HG03066 (cell line): ENCODE results near the gene TMEM191C.
"Not testable (repeated sequence)": the region's sequence is repeated elsewhere in the genome, so short reads cannot be mapped to it uniquely, and the experiment has no call there.

ENCODE experiments used
- ATAC-seq: cut with Tn5 transposase; IDR thresholded peaks from one replicate; pipeline ENCODE4 v1.9.1; 2021; ENCODE audit warnings: low read depth; ENCODE audit not compliant: unreplicated experiment

Gene TMEM191C

GRCh38 chr22:21469097-21469994 lies 2.2 kb downstream of the TMEM191C start:
- not testable (repeated sequence) for ATAC-seq

DNA sequence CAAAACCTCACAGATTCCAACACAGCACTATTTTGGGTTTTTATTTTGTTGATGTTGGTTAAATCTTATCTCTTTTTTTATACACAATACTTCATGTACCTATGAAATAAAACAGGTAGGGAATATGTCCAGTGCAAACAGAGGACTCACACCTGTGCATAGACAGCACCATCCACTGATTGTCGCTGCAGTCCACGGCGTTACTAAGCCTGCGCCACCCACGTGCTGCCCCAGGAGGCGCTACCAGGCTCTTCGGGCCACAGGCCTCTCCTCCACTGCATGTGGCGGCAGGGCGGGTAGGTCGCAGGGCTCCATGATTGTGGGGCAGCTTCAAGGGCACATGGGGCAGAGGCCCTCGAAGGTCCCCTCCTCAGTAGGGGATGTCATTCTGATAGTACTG lies 5.8 kb downstream of the TMEM191C start:
- ATAC-seq = not testable (repeated sequence)

DNA sequence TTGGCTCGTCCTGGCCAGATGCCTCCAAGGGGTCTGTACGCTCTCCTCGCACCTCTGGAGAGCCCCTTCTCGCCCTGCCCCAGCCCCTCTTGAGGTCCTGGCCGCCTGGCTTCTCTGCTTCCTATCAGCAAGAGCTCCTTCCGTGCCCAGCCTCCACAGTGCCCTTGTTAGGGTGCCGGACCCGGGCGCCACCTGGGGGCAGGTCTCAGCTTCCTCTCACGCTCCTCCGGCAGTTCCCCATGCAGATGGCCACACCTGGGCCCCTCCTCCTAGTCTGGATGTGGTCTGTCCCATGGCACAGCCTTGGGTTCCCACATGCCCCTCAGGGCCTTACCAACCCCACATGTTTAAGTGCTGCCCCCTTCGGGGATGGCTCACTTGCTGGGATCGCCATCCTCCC lies 6.5 kb downstream of the TMEM191C start:
- not testable (repeated sequence) for ATAC-seq

GRCh38 chr22:21484039-21484438 lies 16.9 kb downstream of the TMEM191C start:
- ATAC-seq = not testable (repeated sequence)

DNA sequence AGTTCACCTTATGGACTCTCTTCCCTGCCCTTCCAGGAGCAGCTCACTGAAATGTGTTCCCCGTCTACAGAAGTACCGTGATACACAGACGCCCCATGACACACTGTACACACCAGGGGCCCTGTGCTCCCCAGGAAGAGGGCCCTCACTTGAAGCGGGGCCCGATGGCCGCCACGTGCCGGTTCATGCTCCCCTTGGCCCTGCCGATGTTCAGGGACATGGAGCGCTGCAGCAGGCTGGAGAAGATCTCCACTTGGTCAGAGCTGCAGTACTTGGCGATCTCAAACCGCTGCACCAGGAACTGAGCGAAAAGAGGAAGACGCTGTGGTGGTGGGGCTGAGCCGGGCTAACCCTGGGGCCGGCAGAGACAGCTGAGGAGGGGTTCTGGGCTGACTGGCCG lies 20.5 kb downstream of the TMEM191C start:
- ATAC-seq = not testable (repeated sequence)

DNA sequence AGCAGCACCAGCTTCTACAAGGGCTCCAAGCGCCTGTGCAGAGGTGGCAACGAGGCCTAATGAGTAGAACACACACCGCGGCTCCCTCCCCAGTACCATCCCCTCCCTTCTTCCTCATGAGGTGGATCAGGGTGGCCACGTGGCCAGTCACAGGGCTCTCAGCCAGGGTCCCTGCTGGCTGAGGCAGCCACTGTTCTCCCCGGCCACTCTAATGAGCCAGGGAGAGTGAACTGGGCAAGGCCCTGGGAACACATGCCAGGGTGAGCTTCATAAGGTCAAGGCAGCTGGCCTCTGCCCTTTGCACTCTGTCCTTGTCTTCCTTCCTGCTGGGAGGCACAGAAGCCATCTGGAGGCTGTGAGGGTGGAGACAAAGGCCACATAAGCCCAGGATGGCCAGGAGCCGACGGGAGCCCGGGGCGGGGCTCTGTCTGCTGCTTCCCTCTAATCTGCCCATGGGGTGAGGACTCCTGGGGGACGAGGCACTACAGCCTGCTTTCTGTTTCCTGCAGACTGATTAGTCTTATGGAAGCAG lies 22.0 kb downstream of the TMEM191C start:
- not testable (repeated sequence) for ATAC-seq

DNA sequence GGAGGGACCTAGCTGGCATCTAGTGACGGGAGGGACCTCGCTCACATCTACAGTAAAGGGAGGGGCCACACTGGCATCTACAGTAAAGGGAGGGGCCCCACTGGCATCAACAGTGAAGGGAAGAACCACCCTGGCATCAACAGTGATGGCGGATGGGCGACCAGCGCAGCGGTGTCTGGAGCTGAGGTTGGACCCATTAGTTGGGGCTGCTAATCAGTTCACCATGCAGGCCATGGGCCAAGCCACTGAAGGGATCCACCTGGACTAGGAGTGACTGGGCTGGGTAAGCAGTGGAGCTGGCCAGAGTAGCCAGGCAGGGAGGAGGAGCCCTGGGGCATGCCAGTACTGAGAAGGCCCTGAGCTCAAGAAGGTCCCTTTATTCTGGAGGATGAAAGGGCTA lies 23.4 kb downstream of the TMEM191C start:
- not testable (repeated sequence) for ATAC-seq

DNA sequence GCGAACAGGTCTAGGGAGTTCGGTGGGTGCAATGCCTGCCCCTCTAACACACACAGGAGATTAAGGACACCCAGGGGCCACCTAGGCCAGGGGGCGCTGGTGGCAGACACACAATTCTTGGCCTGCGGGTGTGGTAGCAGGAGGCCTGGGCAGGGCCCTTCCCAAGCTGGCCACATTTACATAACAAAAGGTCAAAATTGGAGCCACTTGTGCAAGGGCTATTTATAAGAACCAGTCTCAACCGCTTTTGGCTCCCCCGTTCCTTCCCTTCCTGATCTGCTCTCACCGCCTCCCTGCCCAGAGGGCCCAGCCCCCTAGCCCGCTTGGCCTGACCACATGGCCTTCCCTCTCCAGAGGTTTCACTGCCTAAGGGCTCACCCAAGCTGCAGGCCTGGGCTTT lies 25.1 kb downstream of the TMEM191C start:
- not testable (repeated sequence) for ATAC-seq

DNA sequence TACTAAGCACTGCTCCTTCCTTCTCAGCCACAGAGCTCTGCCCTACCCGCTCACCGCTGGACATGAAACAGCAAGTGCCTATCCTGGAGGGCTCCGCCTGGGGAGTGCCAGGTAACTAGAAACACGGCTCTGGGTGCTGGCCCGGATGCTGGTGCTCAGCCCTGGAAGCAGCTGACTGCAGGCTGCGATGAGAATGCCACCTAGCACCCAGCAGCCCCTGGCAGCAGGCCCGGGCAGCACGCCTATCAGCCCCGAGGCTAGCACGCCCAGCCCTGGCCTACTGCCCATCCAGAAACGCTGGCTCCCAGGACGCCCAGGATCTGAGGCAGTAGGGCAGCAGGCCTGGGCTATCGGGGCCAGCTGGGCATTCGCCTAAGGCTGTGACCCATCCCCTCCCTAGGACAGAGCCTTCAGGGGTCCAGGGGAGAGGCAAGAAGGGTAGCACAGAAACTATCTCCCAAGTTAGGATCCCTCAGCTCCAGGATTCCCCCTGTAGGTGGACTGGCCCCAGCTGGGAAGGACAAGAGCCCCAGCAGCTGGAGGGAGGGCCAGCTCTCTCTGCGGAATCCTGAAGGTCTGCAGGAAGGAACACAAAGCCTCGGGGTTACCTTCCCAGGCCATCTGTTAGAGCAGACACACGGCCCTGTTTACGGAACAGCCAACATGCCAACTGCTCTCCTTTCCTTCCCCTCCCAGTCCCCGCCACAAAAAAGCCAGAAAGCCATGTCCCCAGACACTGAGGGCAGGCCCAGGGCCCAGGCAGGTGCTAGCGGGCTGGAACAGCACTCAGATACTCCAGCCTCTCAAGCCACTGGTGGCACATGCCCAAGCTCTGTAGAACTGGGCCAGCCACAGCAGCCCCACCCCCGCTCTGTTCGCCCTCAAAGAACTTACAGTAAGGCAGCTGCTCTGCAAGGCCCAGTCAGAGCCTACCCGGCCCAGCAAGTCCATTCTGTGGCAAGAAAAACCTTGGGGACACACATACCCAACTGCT lies 26.9 kb downstream of the TMEM191C start:
- ATAC-seq = not testable (repeated sequence)

GRCh38 chr22:21497984-21498383 lies 30.8 kb downstream of the TMEM191C start:
- not testable (repeated sequence) for ATAC-seq

GRCh38 chr22:21498489-21498888 lies 31.3 kb downstream of the TMEM191C start:
- not testable (repeated sequence) for ATAC-seq

- not testable (repeated sequence) for ATAC-seq
Observed at GRCh38 chr22:21499623-21500506, 32.7 kb downstream of the TMEM191C start.

- not testable (repeated sequence) for ATAC-seq
Observed at GRCh38 chr22:21510397-21510796, 43.2 kb downstream of the TMEM191C start.

- ATAC-seq = not testable (repeated sequence)
Observed at GRCh38 chr22:21512022-21512421, 44.8 kb downstream of the TMEM191C start.

- ATAC-seq = not testable (repeated sequence)
Observed at GRCh38 chr22:21514117-21514516, 46.9 kb downstream of the TMEM191C start.

DNA sequence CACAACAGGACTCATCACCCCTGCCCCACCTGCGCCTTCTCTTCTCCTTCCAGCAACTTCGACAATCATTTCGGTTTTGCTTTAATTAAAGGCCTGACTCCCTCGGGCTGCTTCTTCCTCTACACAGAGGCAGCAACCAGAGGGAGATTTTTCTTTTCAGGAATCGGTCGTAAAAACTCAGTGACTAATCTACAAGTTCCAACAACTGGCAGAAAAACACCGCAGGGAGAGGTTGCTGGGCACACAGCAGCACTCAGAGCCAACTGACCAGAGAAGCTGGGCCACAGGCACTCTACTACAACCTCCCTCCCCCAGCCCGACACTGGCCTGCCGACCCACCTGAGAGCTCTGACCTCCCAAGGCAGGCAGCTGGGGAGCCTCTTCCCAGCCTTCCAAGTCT lies 48.0 kb downstream of the TMEM191C start:
- not testable (repeated sequence) for ATAC-seq

DNA sequence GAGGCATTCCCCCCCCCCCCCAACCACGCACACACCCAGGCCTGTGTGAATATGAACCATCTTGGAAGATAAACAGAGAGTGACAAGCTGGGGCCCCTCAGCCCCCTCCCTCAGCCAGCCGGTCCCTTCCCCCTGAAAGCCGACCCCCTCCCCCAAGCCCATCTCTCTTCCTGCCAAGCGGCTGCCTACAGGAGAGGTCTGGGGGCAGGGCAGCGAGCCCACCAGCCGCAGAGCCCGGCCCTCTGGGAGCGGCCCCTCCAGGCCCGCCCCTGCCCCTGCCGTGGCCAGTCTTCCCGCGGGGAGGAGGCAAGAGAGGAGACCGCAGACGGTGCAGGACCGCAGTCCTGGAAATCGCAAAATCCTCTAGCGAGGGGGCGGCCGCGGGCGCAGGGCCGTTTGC lies 49.3 kb downstream of the TMEM191C start:
- not testable (repeated sequence) for ATAC-seq

DNA sequence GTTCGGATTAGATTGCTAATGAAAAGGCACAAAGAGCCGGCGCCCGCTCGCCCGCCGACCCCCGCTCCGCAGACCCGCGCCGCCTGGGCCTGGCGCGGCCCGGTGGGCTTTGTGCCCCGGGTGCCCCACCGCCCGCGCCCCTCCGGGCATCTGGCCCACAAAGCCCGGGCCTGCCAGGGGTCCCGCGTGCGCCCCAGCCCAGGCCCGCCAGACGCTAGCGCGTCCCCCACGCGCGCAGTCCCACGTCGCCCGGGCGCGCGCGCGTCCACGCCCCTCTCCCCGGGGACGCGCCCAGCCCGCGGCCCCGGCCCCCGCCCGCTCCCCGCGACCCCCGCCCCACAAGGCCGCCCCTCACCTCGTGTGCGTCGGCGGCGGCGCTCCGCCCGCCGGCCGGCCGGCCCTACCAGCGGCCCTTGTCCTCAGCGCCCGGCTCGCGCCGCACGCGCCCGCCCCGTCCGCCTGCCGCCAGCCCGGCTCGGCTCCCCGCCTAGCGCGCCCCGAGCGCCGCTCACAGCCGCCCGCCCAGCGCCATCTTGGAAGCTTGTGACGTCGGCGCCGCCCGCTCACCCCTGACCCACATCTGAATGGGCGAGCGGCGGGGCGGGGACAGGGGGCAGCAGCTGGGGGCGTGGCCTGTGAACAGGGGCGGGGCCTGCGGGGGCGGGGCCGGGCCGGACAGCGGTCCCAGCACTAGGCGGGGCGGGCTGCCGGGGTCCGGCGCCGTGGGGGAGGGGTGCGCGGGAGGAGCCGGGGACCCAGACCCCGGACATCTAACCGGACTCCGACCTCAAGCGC lies 50.0 kb downstream of the TMEM191C start:
- peak; percentile 58 for ATAC-seq
